Erythroblast (primary cell): Measurements from ENCODE around the gene TARS1.

Experiments
- DNase-seq, 2 experiments: peaks; one replicate each; lab custom pipeline; 2025; lab: John Stamatoyannopoulos, UW
- GATA1 ChIP-seq: IDR thresholded peaks from 2 replicates; pipeline ENCODE4 v1.6.1; 2011; ENCODE audit warnings: low read depth, mild to moderate bottlenecking, control low read depth, low read length, moderate library complexity
- POLR2A ChIP-seq: IDR thresholded peaks from 2 replicates; pipeline ENCODE4 v1.6.1; 2011; ENCODE audit warnings: mild to moderate bottlenecking, low read length

TARS1 gene

GRCh38 chr5:33423018-33423630 is 17.6 kb upstream of the TARS1 start:
- DNase-seq = peak; percentile 12 to 34
- TF ChIP-seq POLR2A (no peak), GATA1 (no peak)

GRCh38 chr5:33425314-33425713 is 15.5 kb upstream of the TARS1 start:
- no peak for DNase-seq
- TF ChIP-seq GATA1 = no peak
- TF ChIP-seq POLR2A = no peak

GRCh38 chr5:33430983-33431382 is 9.8 kb upstream of the TARS1 start:
- no peak for DNase-seq
- no peak for TF ChIP-seq GATA1
- TF ChIP-seq POLR2A = no peak

GRCh38 chr5:33432656-33433055 is 8.1 kb upstream of the TARS1 start:
- TF ChIP-seq POLR2A (no peak), GATA1 (no peak)
- DNase-seq = no peak

- TF ChIP-seq GATA1 = no peak
- no peak for TF ChIP-seq POLR2A
Observed at GRCh38 chr5:33433303-33434240, 7.2 kb upstream of the TARS1 start.

GRCh38 chr5:33435893-33436490 is 4.8 kb upstream of the TARS1 start:
- peak; percentile 73 to 81 for DNase-seq

More at GRCh38 chr5:33433303-33434240, 7.2 kb upstream of the TARS1 start:
- DNase-seq = no peak

GRCh38 chr5:33438996-33439395 is 1.8 kb upstream of the TARS1 start:
- TF ChIP-seq GATA1 (no peak), POLR2A (no peak)
- DNase-seq = peak in 1 of 2 experiments; percentile 18

- peak in 1 of 2 experiments; percentile 45 for DNase-seq
Observed at GRCh38 chr5:33439905-33440481, 772 bp upstream of the TARS1 start.

GRCh38 chr5:33441241-33442177 is 744 bp downstream of the TARS1 start:
- TF ChIP-seq POLR2A (no peak), GATA1 (no peak)
- peak; percentile 64 to 80 for DNase-seq

More at GRCh38 chr5:33439905-33440481, 772 bp upstream of the TARS1 start:
- TF ChIP-seq POLR2A (no peak), GATA1 (no peak)

- DNase-seq = no peak
- TF ChIP-seq GATA1 (no peak), POLR2A (no peak)
Observed at GRCh38 chr5:33444542-33444941, 3.8 kb downstream of the TARS1 start.

GRCh38 chr5:33445798-33446197 is 5.0 kb downstream of the TARS1 start:
- DNase-seq = no peak
- TF ChIP-seq POLR2A (no peak), GATA1 (no peak)

GRCh38 chr5:33448118-33448517 is 7.4 kb downstream of the TARS1 start:
- no peak for DNase-seq
- TF ChIP-seq GATA1 (no peak), POLR2A (no peak)

- no peak for DNase-seq
- TF ChIP-seq POLR2A (no peak), GATA1 (no peak)
Observed at GRCh38 chr5:33457126-33457525, 16.4 kb downstream of the TARS1 start.
